Mesenchymal stem cell (in vitro differentiated cells and primary cell): ENCODE measurements around the gene NPTN.

ENCODE experiments used
- DNase-seq: peaks from one replicate; pipeline ENCODE4 v3.0.0-alpha.2; 2013
- H2AFZ ChIP-seq: one replicate; pipeline ENCODE4 v1.6.1; 2013; ENCODE audit warnings: low read depth, mild to moderate bottlenecking, control low read depth, inconsistent platforms, low read length, moderate library complexity
- H2AK5ac ChIP-seq: 2 replicates; pipeline ENCODE4 v1.6.1; 2013; ENCODE audit warnings: low read length, moderate library complexity, mild to moderate bottlenecking, inconsistent platforms; ENCODE audit not compliant: severe bottlenecking
- H2BK120ac ChIP-seq: one replicate; pipeline ENCODE4 v1.6.1; 2013; ENCODE audit warnings: low read depth, mild to moderate bottlenecking, inconsistent platforms, low read length, moderate library complexity
- H2BK12ac ChIP-seq, 2 experiments: one replicate each; pipeline ENCODE4 v1.6.1; 2013; ENCODE audit warnings: inconsistent platforms in 2 of 2, low read length in 2 of 2, mild to moderate bottlenecking in 2 of 2, moderate library complexity in 2 of 2, control low read depth in 1 of 2
- H2BK15ac ChIP-seq: one replicate; pipeline ENCODE4 v1.6.1; 2013; ENCODE audit warnings: mild to moderate bottlenecking, low read depth, inconsistent platforms; ENCODE audit not compliant: poor library complexity, severe bottlenecking
- H2BK5ac ChIP-seq: 2 replicates; pipeline ENCODE4 v1.6.1; 2013; ENCODE audit warnings: low read depth, mild to moderate bottlenecking, low read length, control low read depth, inconsistent platforms; ENCODE audit not compliant: poor library complexity, severe bottlenecking
- H3K14ac ChIP-seq, 2 experiments: one replicate each; pipeline ENCODE4 v1.6.1; 2013; ENCODE audit warnings: inconsistent platforms in 2 of 2, low read length in 2 of 2, control low read depth in 1 of 2, mild to moderate bottlenecking in 1 of 2, moderate library complexity in 1 of 2
- H3K18ac ChIP-seq, 2 experiments: one replicate each; pipeline ENCODE4 v1.6.1; 2013; ENCODE audit warnings: inconsistent platforms in 2 of 2, low read length in 2 of 2, control low read depth in 1 of 2, low read depth in 1 of 2, mild to moderate bottlenecking in 1 of 2
- H3K23ac ChIP-seq, 2 experiments: one replicate each; pipeline ENCODE4 v1.6.1; 2013; ENCODE audit warnings: inconsistent platforms in 2 of 2, low read length in 2 of 2, mild to moderate bottlenecking in 2 of 2, moderate library complexity in 2 of 2, control low read depth in 1 of 2
- H3K27ac ChIP-seq: 2 replicates; pipeline ENCODE4 v1.5.1; 2013; ENCODE audit warnings: mild to moderate bottlenecking, moderate library complexity, low read length, control low read depth, inconsistent platforms; ENCODE audit not compliant: poor library complexity, severe bottlenecking
- H3K27me3 ChIP-seq, 2 experiments: 2 replicates each; pipeline versions ENCODE4 v1.6.1 to v1.7.0; 2013; ENCODE audit warnings: low read length in 2 of 2, mild to moderate bottlenecking in 2 of 2, moderate library complexity in 2 of 2, control low read depth in 1 of 2, inconsistent platforms in 1 of 2; ENCODE audit not compliant: control insufficient read depth in 1 of 2, insufficient read depth in 1 of 2
- H3K36me3 ChIP-seq, 2 experiments: 2 replicates each; pipeline versions ENCODE4 v1.6.1 to v1.7.0; 2013; ENCODE audit warnings: low read length in 2 of 2, control low read depth in 1 of 2, inconsistent platforms in 1 of 2, low read depth in 1 of 2, mild to moderate bottlenecking in 1 of 2; ENCODE audit not compliant: insufficient read depth in 2 of 2, control insufficient read depth in 1 of 2
- H3K4ac ChIP-seq, 2 experiments: one replicate each; pipeline ENCODE4 v1.6.1; 2013; ENCODE audit warnings: inconsistent platforms in 2 of 2, low read length in 2 of 2, mild to moderate bottlenecking in 2 of 2, moderate library complexity in 2 of 2, control low read depth in 1 of 2, low read depth in 1 of 2
- H3K4me1 ChIP-seq: 2 replicates; pipeline ENCODE4 v1.6.1; 2013; ENCODE audit warnings: low read depth, low read length, control low read depth; ENCODE audit not compliant: control insufficient read depth, insufficient read depth
- H3K4me2 ChIP-seq: 2 replicates; pipeline ENCODE4 v1.6.1; 2013; ENCODE audit warnings: low read length, mild to moderate bottlenecking, inconsistent platforms; ENCODE audit not compliant: poor library complexity, severe bottlenecking
- H3K4me3 ChIP-seq, 2 experiments: 2 replicates each; pipeline versions ENCODE4 v1.5.1 to v1.7.0; 2013; ENCODE audit warnings: low read length in 2 of 2, mild to moderate bottlenecking in 2 of 2, control low read depth in 1 of 2, low read depth in 1 of 2; ENCODE audit not compliant: insufficient read depth in 1 of 2
- H3K79me1 ChIP-seq: replicated peaks from 2 replicates; pipeline ENCODE4 v1.6.1; 2013; ENCODE audit warnings: mild to moderate bottlenecking, control low read depth, low read length, inconsistent platforms; ENCODE audit not compliant: poor library complexity, severe bottlenecking
- H3K9ac ChIP-seq: 2 replicates; pipeline ENCODE4 v1.7.0; 2013; ENCODE audit warnings: mild to moderate bottlenecking, low read length, moderate library complexity
- H3K9me3 ChIP-seq: 2 replicates; pipeline ENCODE4 v1.7.0; 2013; ENCODE audit warnings: mild to moderate bottlenecking, low read length; ENCODE audit not compliant: control insufficient read depth
- H4K8ac ChIP-seq: one replicate; pipeline ENCODE4 v1.6.1; 2013; ENCODE audit warnings: inconsistent platforms, mild to moderate bottlenecking, low read length, moderate library complexity
- H4K91ac ChIP-seq: one replicate; pipeline ENCODE4 v1.6.1; 2013; ENCODE audit warnings: mild to moderate bottlenecking, low read length, inconsistent platforms
- WGBS: methylation state at CpG from one replicate; pipeline ENCODE4 v1.1.7; 2013; ENCODE audit warnings: mixed read lengths; 5-methylcytosine and 5-hydroxymethylcytosine counted together

The NPTN gene

GRCh38 chr15:73637527-73637926 is 4.3 kb upstream of the NPTN start:
- no peak overlapping the region for H2BK5ac ChIP-seq
- no peak overlapping the region for H2AFZ ChIP-seq
- H2BK12ac ChIP-seq, result no peak overlapping the region
- peaks cover 0 to 7% of the 10 kb centered on the region in 2 experiments for H3K27me3 ChIP-seq
- no peak overlapping the region for H3K4me3 ChIP-seq
- no peak overlapping the region for H2BK15ac ChIP-seq
- H4K91ac ChIP-seq, result no peak overlapping the region
- no peak overlapping the region for H3K27ac ChIP-seq
- no peaks in the 10 kb centered on the region for H3K79me1 ChIP-seq
- no peak overlapping the region for H4K8ac ChIP-seq
- H3K4ac ChIP-seq, result no peak overlapping the region
- peak; percentile 73 for DNase-seq
- H3K9ac ChIP-seq, result peak overlapping the region; percentile 60
- H3K23ac ChIP-seq, result no peak overlapping the region
- H3K14ac ChIP-seq, result no peak overlapping the region
- H2AK5ac ChIP-seq, result no peak overlapping the region
- H3K36me3 ChIP-seq, result no peaks in the 10 kb centered on the region
- H3K4me2 ChIP-seq, result no peak overlapping the region
- peaks cover 21% of the 10 kb centered on the region for H3K9me3 ChIP-seq
- WGBS, result 73% methylated on average over 2 of the region's 2 CpGs
- H3K4me1 ChIP-seq, result peaks cover 10% of the 10 kb centered on the region
- no peak overlapping the region for H3K18ac ChIP-seq
- no peak overlapping the region for H2BK120ac ChIP-seq

GRCh38 chr15:73633991-73634495 is 854 bp upstream of the NPTN start:
- Histone ChIP-seq H3K4me1 (peaks cover 10% of the 10 kb centered on the region), H2BK12ac (peak overlapping the region; percentile 97 to 99), H2AFZ (peak overlapping the region; percentile 29), H3K27ac (peak overlapping the region; percentile 100), H4K8ac (peak overlapping the region; percentile 98), H3K23ac (peak overlapping the region in 1 of 2 experiments; percentile 98), H3K27me3 (no peaks in the 10 kb centered on the region), H3K4ac (peak overlapping the region; percentile 98 to 99), H3K9me3 (no peaks in the 10 kb centered on the region), H3K36me3 (no peaks in the 10 kb centered on the region), H3K79me1 (no peaks in the 10 kb centered on the region), H2AK5ac (peak overlapping the region; percentile 97), H3K9ac (peak overlapping the region; percentile 96), H2BK5ac (peak overlapping the region; percentile 97), H3K4me3 (peak overlapping the region in 1 of 2 experiments; percentile 78), H2BK120ac (peak overlapping the region; percentile 97), H3K4me2 (peak overlapping the region; percentile 67), H2BK15ac (no peak overlapping the region), H3K18ac (peak overlapping the region; percentile 97 to 100), H4K91ac (peak overlapping the region; percentile 97), H3K14ac (peak overlapping the region in 1 of 2 experiments; percentile 95)
- WGBS, result 21% methylated on average over 6 of the region's 6 CpGs
- peak; percentile 98 for DNase-seq

- Histone ChIP-seq H3K14ac (peak overlapping the region; percentile 99 to 100), H2BK12ac (peak overlapping the region; percentile 10 to 56), H3K27me3 (no peaks in the 10 kb centered on the region), H3K79me1 (no peaks in the 10 kb centered on the region), H3K18ac (peak overlapping the region; percentile 91 to 96), H2BK5ac (no peak overlapping the region), H2AK5ac (peak overlapping the region; percentile 11), H2BK120ac (peak overlapping the region; percentile 90), H3K9ac (peak overlapping the region; percentile 91), H3K27ac (peak overlapping the region; percentile 82), H2BK15ac (peak overlapping the region; percentile 63), H2AFZ (no peak overlapping the region), H4K91ac (peak overlapping the region; percentile 91), H3K36me3 (no peaks in the 10 kb centered on the region), H3K9me3 (no peaks in the 10 kb centered on the region), H4K8ac (peak overlapping the region; percentile 30), H3K4me1 (peaks cover 10% of the 10 kb centered on the region), H3K4me2 (peak overlapping the region; percentile 85), H3K23ac (peak overlapping the region; percentile 90 to 94), H3K4ac (peak overlapping the region; percentile 54 to 91), H3K4me3 (peak overlapping the region; percentile 81 to 96)
- WGBS, result 0% methylated on average over 40 of the region's 40 CpGs
- DNase-seq, result no peak
Measured at GRCh38 chr15:73632670-73633058, 525 bp downstream of the NPTN start.

- H4K91ac ChIP-seq, result peak overlapping the region; percentile 91
- peak overlapping the region; percentile 63 for H2BK15ac ChIP-seq
- H4K8ac ChIP-seq, result no peak overlapping the region
- H3K27me3 ChIP-seq, result no peaks in the 10 kb centered on the region
- peak overlapping the region; percentile 82 for H3K27ac ChIP-seq
- peak overlapping the region; percentile 91 for H3K9ac ChIP-seq
- H3K36me3 ChIP-seq, result no peaks in the 10 kb centered on the region
- H2BK5ac ChIP-seq, result no peak overlapping the region
- H3K4me2 ChIP-seq, result peak overlapping the region; percentile 85
- H3K14ac ChIP-seq, result peak overlapping the region in 1 of 2 experiments; percentile 99
- H3K23ac ChIP-seq, result peak overlapping the region in 1 of 2 experiments; percentile 90
- peaks cover 10% of the 10 kb centered on the region for H3K4me1 ChIP-seq
- H3K79me1 ChIP-seq, result no peaks in the 10 kb centered on the region
- H3K9me3 ChIP-seq, result no peaks in the 10 kb centered on the region
- H3K4me3 ChIP-seq, result peak overlapping the region; percentile 81 to 96
- H3K4ac ChIP-seq, result peak overlapping the region in 1 of 2 experiments; percentile 91
- no peak overlapping the region for H2BK12ac ChIP-seq
- peak overlapping the region in 1 of 2 experiments; percentile 91 for H3K18ac ChIP-seq
- peak overlapping the region; percentile 19 for H2AK5ac ChIP-seq
- no peak overlapping the region for H2AFZ ChIP-seq
- WGBS, result 1% methylated on average over 6 of the region's 6 CpGs
- peak overlapping the region; percentile 23 for H2BK120ac ChIP-seq
- peak; percentile 71 for DNase-seq
Measured at GRCh38 chr15:73631915-73632669, 1.1 kb downstream of the NPTN start.
